WTC11 (cell line): ENCODE measurements around the gene KDM6B.

ENCODE experiments used
- CTCF ChIP-seq: fragments of 200-600 bp; IDR thresholded peaks from 2 replicates; pipeline ENCODE4 v1.8.0; 2022; ENCODE audit warnings: antibody characterized with exemption
- HMGXB4 ChIP-seq: sonication (generic); formaldehyde crosslinking; IDR thresholded peaks from 2 replicates; pipeline ENCODE4 v1.8.1; 2023; ENCODE audit warnings: mild to moderate bottlenecking, moderate library complexity, missing genetic modification reagents
- IRF2 ChIP-seq: sonication (generic); formaldehyde crosslinking; IDR thresholded peaks from 2 replicates; pipeline ENCODE4 v1.8.0; 2022; ENCODE audit warnings: low read depth, missing genetic modification reagents, borderline replicate concordance
- MAX ChIP-seq: sonication (generic); formaldehyde crosslinking; IDR thresholded peaks from 2 replicates; pipeline ENCODE4 v1.8.0; 2022; ENCODE audit warnings: mild to moderate bottlenecking, missing genetic modification reagents
- NR3C1 ChIP-seq: sonication (generic); formaldehyde crosslinking; conservative IDR thresholded peaks from 2 replicates; pipeline ENCODE4 v1.8.1; 2023; ENCODE audit warnings: low read depth, mild to moderate bottlenecking, missing genetic modification reagents
- OVOL2 ChIP-seq: fragments of 250-450 bp; sonication (Bioruptor Pico); IDR thresholded peaks from 2 replicates; pipeline ENCODE4 v1.9.0; 2021; ENCODE audit warnings: mild to moderate bottlenecking, borderline replicate concordance
- SMAD4 ChIP-seq: sonication (generic); formaldehyde crosslinking; IDR thresholded peaks from 2 replicates; pipeline ENCODE4 v1.8.0; 2022; ENCODE audit warnings: mild to moderate bottlenecking, missing genetic modification reagents
- SP1 ChIP-seq: sonication (generic); formaldehyde crosslinking; conservative IDR thresholded peaks from 2 replicates; pipeline ENCODE4 v1.8.1; 2022; ENCODE audit warnings: missing genetic modification reagents
- TF ChIP-seq, protein P1 (sequence below): sonication (generic); formaldehyde crosslinking; IDR thresholded peaks from 2 replicates; pipeline ENCODE4 v1.8.1; 2023; ENCODE audit warnings: mild to moderate bottlenecking, missing genetic modification reagents, moderate library complexity
- TF ChIP-seq, protein P2 (sequence below): fragments of 250-450 bp; sonication (Bioruptor Pico); IDR thresholded peaks from 2 replicates; pipeline ENCODE4 v1.8.0; 2021; ENCODE audit warnings: mild to moderate bottlenecking

DNA sequence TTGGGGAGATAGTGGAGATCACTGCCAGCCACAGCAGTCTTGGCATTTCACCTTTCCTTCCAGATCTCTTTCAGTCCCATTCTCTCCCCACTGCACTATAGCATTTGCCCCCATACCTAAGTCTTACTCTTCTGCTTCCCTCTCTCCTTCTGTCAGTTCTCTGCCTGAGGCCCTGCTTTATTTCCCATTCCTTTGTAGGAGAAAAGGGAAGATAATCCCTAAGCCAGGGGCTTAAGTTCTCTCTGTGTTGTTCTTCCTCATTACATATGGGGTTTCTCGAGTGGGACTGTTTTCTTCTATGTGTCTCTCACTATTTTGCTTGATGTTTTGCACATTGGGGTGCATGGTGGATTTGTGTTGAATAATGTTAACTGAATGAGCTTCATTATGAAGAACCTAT is 6.4 kb downstream of the KDM6B start:
- TF ChIP-seq, protein P1, sequence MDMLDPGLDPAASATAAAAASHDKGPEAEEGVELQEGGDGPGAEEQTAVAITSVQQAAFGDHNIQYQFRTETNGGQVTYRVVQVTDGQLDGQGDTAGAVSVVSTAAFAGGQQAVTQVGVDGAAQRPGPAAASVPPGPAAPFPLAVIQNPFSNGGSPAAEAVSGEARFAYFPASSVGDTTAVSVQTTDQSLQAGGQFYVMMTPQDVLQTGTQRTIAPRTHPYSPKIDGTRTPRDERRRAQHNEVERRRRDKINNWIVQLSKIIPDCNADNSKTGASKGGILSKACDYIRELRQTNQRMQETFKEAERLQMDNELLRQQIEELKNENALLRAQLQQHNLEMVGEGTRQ (CRISPR knock-in tag), result no peak
- no peak for TF ChIP-seq SP1
- no peak for TF ChIP-seq CTCF
- TF ChIP-seq NR3C1 (CRISPR knock-in tag), result no peak
- no peak for TF ChIP-seq HMGXB4 (CRISPR knock-in tag)
- TF ChIP-seq, protein P2, sequence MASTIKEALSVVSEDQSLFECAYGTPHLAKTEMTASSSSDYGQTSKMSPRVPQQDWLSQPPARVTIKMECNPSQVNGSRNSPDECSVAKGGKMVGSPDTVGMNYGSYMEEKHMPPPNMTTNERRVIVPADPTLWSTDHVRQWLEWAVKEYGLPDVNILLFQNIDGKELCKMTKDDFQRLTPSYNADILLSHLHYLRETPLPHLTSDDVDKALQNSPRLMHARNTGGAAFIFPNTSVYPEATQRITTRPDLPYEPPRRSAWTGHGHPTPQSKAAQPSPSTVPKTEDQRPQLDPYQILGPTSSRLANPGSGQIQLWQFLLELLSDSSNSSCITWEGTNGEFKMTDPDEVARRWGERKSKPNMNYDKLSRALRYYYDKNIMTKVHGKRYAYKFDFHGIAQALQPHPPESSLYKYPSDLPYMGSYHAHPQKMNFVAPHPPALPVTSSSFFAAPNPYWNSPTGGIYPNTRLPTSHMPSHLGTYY (CRISPR knock-in tag), result no peak
- TF ChIP-seq MAX (CRISPR knock-in tag), result no peak
- TF ChIP-seq IRF2, result no peak
- TF ChIP-seq OVOL2, result no peak
- no peak for TF ChIP-seq SMAD4 (CRISPR knock-in tag)
